ENCODE measurements around the gene ST7. TPM values are rescaled to one million over a fixed set of nuclear protein-coding genes. Genes with fewer than 3 reads are reported as not detected.

ST7 gene
- total RNA-seq, 1 donor from 2014 or later, result 17.0 TPM

- no peaks in the 10 kb centered on the region for H3K36me3 ChIP-seq (ENCODE audit: control insufficient read depth, insufficient read depth, low read length)
- no peak for TF ChIP-seq CTCF (IDR thresholded peaks at IDR 0.05; ENCODE audit: insufficient read depth, low read length, poor library complexity, severe bottlenecking)
- no peak for DNase-seq (ENCODE audit: low read depth)
- no peaks in the 10 kb centered on the region for H3K27me3 ChIP-seq (ENCODE audit: control insufficient read depth, insufficient read depth, low read length)
- no peak overlapping the region for H3K4me3 ChIP-seq (ENCODE audit: low read depth, low read length)
Observed at GRCh38 chr7:117014099-117014656, 60.9 kb downstream of the ST7 start.

- Histone ChIP-seq H3K27me3 (ENCODE audit: control insufficient read depth, insufficient read depth, low read length) (no peaks in the 10 kb centered on the region), H3K36me3 (ENCODE audit: control insufficient read depth, insufficient read depth, low read length) (no peaks in the 10 kb centered on the region), H3K4me3 (ENCODE audit: low read depth, low read length) (no peak overlapping the region)
- TF ChIP-seq CTCF (IDR thresholded peaks at IDR 0.05; ENCODE audit: insufficient read depth, low read length, poor library complexity, severe bottlenecking), result no peak
- DNase-seq (ENCODE audit: low read depth), result no peak
Observed at GRCh38 chr7:117014673-117015133, 61.4 kb downstream of the ST7 start.

- no peak for DNase-seq (ENCODE audit: low read depth)
- H3K27me3 ChIP-seq (ENCODE audit: control insufficient read depth, insufficient read depth, low read length), result no peaks in the 10 kb centered on the region
- TF ChIP-seq CTCF (IDR thresholded peaks at IDR 0.05; ENCODE audit: insufficient read depth, low read length, poor library complexity, severe bottlenecking), result no peak
- H3K36me3 ChIP-seq (ENCODE audit: control insufficient read depth, insufficient read depth, low read length), result no peaks in the 10 kb centered on the region
- no peak overlapping the region for H3K4me3 ChIP-seq (ENCODE audit: low read depth, low read length)
Observed at GRCh38 chr7:117015258-117016184, 62.2 kb downstream of the ST7 start.

GRCh38 chr7:117017017-117017451, 63.7 kb downstream of the ST7 start:
- Histone ChIP-seq H3K4me3 (ENCODE audit: low read depth, low read length) (no peak overlapping the region), H3K36me3 (ENCODE audit: control insufficient read depth, insufficient read depth, low read length) (no peaks in the 10 kb centered on the region), H3K27me3 (ENCODE audit: control insufficient read depth, insufficient read depth, low read length) (no peaks in the 10 kb centered on the region)
- DNase-seq (ENCODE audit: low read depth), result no peak
- no peak for TF ChIP-seq CTCF (IDR thresholded peaks at IDR 0.05; ENCODE audit: insufficient read depth, low read length, poor library complexity, severe bottlenecking)

- no peak for TF ChIP-seq CTCF (IDR thresholded peaks at IDR 0.05; ENCODE audit: insufficient read depth, low read length, poor library complexity, severe bottlenecking)
- H3K36me3 ChIP-seq (ENCODE audit: control insufficient read depth, insufficient read depth, low read length), result no peaks in the 10 kb centered on the region
Observed at GRCh38 chr7:117017702-117018266, 64.5 kb downstream of the ST7 start.

More at GRCh38 chr7:117017702-117018266, 64.5 kb downstream of the ST7 start:
- Histone ChIP-seq H3K4me3 (ENCODE audit: low read depth, low read length) (no peak overlapping the region), H3K27me3 (ENCODE audit: control insufficient read depth, insufficient read depth, low read length) (no peaks in the 10 kb centered on the region)
- DNase-seq (ENCODE audit: low read depth), result no peak

Measured in kidney epithelial cell (primary cell).